NOMO-1 treated with DMSO at 0.1 percent for 48 hours (cell line): Measurements from ENCODE around the gene FRMPD2.

Source experiments
- DNase-seq: peaks from one replicate; lab custom pipeline; 2025; ENCODE audit not compliant: unreplicated experiment; lab: John Stamatoyannopoulos, UW

Gene FRMPD2

DNA sequence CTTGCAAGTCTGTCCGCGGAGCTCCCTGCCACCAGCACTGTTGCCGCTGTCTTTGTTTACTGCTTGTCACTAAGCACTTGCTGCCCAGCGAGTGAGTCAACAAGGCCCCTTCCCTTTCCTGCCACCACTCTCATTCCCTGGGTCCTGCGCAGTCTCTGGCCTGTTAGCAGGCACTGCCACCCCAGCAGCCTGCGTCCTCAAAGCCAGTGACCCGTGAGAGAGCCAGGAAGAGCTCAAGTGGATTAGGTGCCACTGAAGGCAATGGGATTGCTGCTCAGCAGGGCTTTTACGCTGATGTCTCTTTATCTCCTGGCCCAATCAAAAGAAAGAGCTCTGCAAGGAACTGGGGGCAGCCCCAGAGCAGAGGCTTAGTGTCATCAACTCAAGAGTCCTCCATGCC is at the start of gene FRMPD2:
FRMPD2 (minus strand) TSS at position 61 of the 400 bp plus-strand sequence. CDS start 129 bp downstream, outside the sequence.
- no peak for DNase-seq

DNA sequence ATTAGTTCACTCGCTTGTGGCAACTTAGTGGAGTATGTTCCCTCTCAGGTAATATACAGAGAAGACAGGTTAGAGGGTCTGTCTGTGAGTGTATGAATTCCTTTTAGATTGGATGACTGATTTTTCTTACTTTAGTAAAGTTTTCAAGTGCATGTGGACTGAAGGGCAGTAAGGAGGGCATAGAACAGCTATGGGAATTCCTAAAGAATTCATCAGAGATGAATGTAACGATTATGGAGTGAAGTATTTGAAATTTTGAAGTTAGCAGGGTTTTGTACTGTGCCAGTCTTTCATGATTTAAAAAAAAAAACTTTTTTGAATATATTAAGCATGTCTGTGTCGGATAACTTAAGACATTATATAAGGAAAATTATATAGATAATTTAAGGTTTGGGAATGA is 47.5 kb upstream of the FRMPD2 start:
- DNase-seq = no peak

DNA sequence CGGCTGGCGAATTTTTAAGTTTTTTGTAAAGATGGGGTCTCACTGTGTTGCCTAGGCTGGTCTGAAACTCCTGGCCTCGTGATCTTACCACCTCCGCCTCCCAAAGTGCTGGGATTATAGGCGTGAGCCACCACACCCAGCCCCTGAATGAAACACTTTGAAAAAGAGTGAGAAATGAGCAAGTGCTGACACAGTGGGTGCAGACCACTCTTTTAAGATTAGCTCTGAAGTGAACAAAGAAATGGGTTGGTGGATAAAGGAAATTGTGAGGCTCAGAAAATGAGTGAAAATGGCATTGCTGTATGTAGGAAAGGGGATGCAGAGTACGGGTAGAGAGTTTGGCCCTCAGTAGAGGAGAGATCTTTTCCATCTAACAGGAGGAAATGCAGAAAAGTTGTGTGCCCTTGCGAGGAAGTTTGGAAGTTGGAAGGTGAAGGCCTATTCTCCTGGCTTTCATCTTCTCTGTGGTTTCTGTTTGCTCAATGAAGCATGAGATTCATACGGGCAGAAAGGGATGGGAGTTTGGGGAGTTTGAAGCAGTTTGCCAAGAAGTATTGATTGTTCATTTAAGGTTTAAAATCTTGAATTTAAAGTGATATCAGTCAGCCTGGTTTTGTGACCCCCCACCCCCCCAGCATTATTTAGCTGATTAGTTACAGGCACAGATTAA is 43.0 kb upstream of the FRMPD2 start:
- no peak for DNase-seq

DNA sequence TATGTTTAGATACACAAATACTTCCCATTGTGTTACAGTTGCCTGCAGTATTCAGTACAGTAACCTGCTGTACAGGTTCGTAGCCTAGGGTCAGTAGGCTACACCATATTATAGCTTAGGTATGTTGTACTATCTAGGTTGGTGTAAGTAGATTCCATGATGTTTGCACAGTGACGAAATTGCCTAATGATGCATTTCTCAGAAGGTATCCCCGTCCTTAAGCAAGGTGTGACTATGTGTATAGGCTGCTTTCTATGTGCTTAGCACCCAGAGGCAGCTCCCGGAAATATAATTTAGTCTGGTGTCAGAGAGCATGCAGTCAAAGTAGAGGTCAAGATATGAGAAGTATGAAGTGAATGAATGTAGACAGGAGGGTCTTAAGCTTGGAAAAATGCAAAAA is 41.7 kb upstream of the FRMPD2 start:
- no peak for DNase-seq

DNA sequence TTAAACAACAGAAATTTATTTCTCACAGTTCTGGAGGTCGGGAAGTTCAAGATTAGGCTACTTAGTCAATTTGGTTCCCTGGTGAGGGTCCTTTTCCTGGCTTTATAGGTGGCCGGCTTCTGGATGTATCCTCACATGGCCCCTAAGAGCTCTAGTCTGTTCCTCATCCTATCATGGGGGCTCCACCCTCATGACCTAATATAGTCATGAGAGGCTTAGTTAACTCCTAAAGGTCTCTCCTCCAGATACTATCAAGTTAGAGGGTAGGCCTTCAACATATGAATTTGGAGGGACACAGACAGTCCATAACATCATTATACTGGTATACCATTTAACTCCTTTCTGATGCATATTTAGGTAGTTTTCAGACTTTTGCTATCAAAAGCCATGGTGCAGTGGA is 39.6 kb upstream of the FRMPD2 start:
- no peak for DNase-seq

GRCh38 chr10:48309711-48310226 is 35.3 kb upstream of the FRMPD2 start:
- no peak for DNase-seq

DNA sequence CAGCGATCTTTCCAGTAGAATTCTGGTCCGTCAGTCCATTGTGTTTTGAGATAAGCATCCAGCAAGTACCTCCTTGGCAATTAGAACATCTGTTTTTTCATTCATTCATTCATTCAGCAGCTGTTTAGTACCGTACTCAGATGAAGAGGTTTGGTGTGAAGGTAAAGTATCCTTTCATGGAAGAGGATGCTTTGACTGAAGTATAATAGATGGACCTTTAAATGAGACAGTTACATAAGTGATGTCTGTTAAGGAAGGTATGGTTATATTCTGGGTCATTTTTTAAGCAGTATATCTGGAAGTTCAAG is 33.2 kb upstream of the FRMPD2 start:
- DNase-seq = no peak

GRCh38 chr10:48306870-48307710 is 32.6 kb upstream of the FRMPD2 start:
- DNase-seq = peak; percentile 11

DNA sequence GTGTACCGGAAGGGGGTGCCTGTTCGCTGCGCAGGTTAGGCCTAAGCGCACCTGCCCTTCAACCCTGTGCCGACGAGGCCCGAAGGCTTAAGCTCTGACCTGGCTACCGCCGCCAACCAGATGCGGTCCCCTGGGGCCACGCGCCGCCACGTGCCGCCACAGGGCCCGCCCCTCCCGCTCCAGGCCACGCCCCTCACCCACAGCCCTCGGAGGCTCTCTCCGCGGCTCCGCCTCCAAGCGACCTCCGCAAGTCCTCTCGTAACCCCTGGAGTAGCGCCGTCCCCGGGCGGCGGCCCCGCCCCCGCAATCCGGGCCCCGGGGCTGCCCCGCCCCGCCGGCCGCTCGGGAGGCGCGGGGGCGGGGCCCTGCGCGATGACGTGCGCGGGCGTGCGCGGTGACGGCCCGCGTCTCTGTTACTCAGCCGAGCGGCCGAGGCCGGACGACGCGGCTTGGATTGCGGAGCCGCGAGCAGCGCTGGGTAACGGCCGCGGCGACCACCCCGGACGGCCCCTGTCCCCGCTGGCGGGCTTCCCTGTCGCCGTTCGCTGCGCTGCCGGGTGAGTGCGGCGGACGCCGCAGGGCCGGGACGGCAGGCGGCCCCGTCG is 31.9 kb upstream of the FRMPD2 start, which contains the start of gene MAPK8:
MAPK8 (plus strand) TSS at position 413 of the 605 bp plus-strand sequence. CDS start 94,984 bp downstream, outside the sequence.
- DNase-seq = peak; percentile 87

DNA sequence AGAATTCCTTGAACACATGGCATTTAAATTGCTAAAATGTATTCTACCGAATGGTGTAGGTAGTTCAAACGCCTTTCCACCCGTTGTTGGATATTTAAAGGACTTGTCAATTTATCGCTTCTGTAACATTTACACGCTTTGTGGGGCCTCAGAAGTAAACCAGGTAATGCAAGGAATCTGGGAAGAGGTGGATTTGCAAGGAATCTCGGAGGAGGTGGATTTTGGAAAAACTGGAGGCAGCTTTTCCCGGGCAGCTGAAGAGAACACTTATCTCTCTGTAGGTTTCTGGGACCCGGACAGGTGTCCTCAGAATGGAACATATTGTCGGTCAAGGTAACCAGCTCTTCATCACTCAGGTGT is 31.4 kb upstream of the FRMPD2 start:
- DNase-seq = no peak

DNA sequence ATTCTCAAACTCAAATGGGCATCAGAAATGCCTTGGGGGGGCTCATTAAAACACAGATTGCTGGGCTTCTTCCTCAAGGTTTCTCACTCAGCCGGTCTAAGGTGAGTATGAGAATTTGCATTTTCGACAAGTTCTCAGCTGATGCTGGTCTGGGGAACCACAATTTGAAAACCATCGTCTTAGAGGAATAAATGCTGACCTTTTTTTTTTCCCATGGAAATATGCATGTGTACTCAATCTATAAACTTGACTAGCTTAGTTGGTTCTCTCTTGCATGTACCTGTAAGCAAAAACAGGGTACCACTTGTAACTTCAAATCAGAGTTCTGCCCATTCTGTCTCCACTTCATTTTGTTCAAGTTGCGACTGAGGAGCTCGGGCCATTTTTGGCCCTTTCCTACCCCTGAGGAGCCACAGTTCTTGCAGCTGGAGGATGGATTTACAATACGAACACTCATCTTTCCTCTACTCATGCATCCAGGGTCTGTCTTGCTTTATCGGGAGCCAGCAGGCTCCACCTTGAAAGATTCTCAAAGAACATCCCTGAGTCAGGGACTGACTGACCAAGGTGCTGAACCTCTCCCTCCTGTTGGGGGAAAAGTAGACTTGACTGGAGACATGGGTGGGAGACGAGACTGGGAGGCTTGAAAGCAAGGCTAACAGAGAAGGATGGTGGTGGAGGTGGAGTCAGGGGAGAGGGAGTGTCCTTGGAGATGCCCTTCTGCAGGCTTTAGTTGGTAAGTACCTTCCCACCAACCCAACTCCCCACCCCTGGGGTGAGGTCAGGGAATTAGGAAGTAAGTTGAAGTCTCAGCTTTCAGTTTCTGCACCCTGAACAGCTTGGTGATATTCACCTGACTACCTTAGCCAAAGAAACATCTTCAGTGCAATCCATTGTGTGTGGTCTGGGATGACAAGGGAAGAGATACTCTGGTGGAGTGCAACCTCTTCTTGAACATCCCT is 28.3 kb upstream of the FRMPD2 start:
- DNase-seq = no peak

DNA sequence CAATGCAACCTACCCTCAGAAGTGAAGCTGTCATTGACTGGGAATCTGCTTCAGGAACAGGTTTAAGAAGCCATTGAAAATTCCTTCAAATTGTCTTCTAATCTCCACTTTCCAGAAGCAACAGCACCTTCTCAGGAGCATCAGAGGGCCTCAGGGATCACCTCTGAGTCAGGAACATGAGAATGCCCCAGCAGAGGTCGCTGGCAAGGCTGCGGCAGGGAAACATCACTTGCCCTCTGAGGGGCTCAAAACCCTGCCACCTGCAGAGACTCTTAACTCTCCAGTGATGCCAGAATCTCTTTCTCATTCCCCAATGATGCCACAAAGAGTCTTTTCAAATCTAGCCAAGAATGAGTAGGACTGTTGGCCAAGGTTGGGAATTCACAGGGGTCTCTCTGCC is 26.1 kb upstream of the FRMPD2 start:
- no peak for DNase-seq

- no peak for DNase-seq
Observed at GRCh38 chr10:48299692-48300091, 25.2 kb upstream of the FRMPD2 start.

- DNase-seq = no peak
Observed at GRCh38 chr10:48299066-48299465, 24.6 kb upstream of the FRMPD2 start.

GRCh38 chr10:48296576-48297098 is 22.1 kb upstream of the FRMPD2 start:
- DNase-seq = no peak

- no peak for DNase-seq
Observed at GRCh38 chr10:48294431-48294830, 19.9 kb upstream of the FRMPD2 start.

- no peak for DNase-seq
Observed at GRCh38 chr10:48292616-48293015, 18.1 kb upstream of the FRMPD2 start.

DNA sequence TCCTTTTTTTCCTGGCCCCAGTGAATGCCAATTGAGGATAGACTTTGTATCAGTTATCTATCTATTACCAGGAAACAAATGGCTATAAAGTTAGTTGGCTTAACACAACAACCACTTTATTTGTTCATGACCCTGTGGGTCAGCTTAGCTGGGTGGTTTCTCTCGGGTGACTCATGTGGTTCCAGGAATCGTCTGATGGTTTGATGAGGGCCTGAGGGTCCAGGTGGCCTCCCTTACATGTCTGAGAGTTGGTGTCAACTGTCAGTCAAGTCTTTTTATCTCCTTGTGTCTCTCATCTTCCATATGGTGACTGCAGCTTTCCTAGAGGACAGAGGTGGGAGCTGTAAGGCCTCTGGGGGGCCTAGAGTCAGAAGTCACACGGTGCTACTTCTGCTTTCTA is 16.7 kb upstream of the FRMPD2 start:
- DNase-seq = no peak

DNA sequence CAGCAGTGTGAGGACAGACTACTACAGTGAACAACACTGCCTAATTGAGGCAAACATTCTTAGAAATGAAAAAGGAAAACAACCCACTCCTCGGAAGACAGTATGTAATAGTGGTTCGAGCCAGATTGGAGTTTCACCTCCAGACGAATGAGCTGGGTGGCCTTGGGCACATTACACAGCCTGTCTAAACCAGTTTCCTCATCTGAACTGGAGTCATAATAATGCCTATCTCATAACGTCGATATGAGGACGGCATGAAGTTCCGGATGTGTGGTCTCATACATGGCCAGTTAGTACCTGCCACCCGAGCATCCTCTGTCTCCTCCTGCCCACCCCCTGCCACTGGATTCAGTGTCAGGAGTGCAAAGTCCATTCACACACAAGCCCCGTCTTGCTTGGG is 15.8 kb upstream of the FRMPD2 start:
- DNase-seq = no peak

- no peak for DNase-seq
Observed at GRCh38 chr10:48289501-48290238, 15.2 kb upstream of the FRMPD2 start.
